A673 (cell line): Measurements from ENCODE around the gene MLIP. TPM values are rescaled to one million over a fixed set of nuclear protein-coding genes. Genes with fewer than 3 reads are reported as not detected.

Source experiments
- BruUV-seq: library from RNA; stranded (reverse); fragments of 400-500 nt; replicated peaks from 2 replicates; lab custom pipeline; 2021; lab: Mats Ljungman, UMichigan
- CTCF ChIA-PET: fragments of 300-600 bp; sonication (Branson Sonifier 250); formaldehyde crosslinking; loops from one replicate; lab custom pipeline; 2022; ENCODE audit warnings: antibody characterized with exemption; lab: Charles Lee
- POLR2A ChIA-PET: fragments of 300-600 bp; sonication (Branson Sonifier 250); formaldehyde crosslinking; loops from one replicate; lab custom pipeline; 2022; ENCODE audit warnings: antibody characterized with exemption; ENCODE audit not compliant: low non-redundant PET; lab: Charles Lee
- DNase-seq: peaks from one replicate; pipeline ENCODE4 v3.0.0-alpha.2; 2015; ENCODE audit warnings: low spot score
- H3K27ac ChIP-seq: fragments of 200-600 bp; sonication (generic); 2 replicates; pipeline ENCODE4 v1.5.1; 2016; ENCODE audit warnings: mixed run types, low read depth, mild to moderate bottlenecking, mixed read lengths, antibody characterized with exemption, low read length; ENCODE audit not compliant: poor library complexity, severe bottlenecking
- H3K27me3 ChIP-seq: fragments of 200-600 bp; sonication (generic); replicated peaks from 2 replicates; pipeline ENCODE4 v1.6.1; 2017; ENCODE audit warnings: mixed run types, low read depth, mild to moderate bottlenecking, mixed read lengths, antibody characterized with exemption, low read length; ENCODE audit not compliant: insufficient read depth, poor library complexity
- H3K36me3 ChIP-seq: fragments of 200-600 bp; sonication (generic); 2 replicates; pipeline ENCODE4 v1.6.1; 2016; ENCODE audit warnings: mixed run types, mild to moderate bottlenecking, mixed read lengths, antibody characterized with exemption, low read length; ENCODE audit not compliant: insufficient read depth, poor library complexity, severe bottlenecking
- H3K4me1 ChIP-seq: fragments of 200-600 bp; sonication (generic); 2 replicates; pipeline ENCODE4 v1.6.1; 2017; ENCODE audit warnings: mixed run types, mild to moderate bottlenecking, mixed read lengths, antibody characterized with exemption, low read length; ENCODE audit not compliant: insufficient read depth, poor library complexity, severe bottlenecking
- H3K4me3 ChIP-seq: fragments of 200-600 bp; sonication (generic); 2 replicates; pipeline ENCODE4 v1.5.1; 2016; ENCODE audit warnings: low read depth, mixed run types, mild to moderate bottlenecking, mixed read lengths, low read length; ENCODE audit not compliant: poor library complexity, severe bottlenecking
- H3K9me3 ChIP-seq: fragments of 200-600 bp; sonication (generic); 2 replicates; pipeline ENCODE4 v1.6.1; 2016; ENCODE audit warnings: mixed run types, low read depth, mild to moderate bottlenecking, mixed read lengths, antibody characterized with exemption, low read length; ENCODE audit not compliant: poor library complexity, severe bottlenecking
- EZH2 ChIP-seq: fragments of 200-600 bp; sonication (generic); IDR thresholded peaks from 2 replicates; pipeline ENCODE4 v1.6.1; 2017; ENCODE audit warnings: borderline replicate concordance, low read depth, mild to moderate bottlenecking, mixed read lengths, antibody characterized with exemption, low read length; ENCODE audit not compliant: poor library complexity, severe bottlenecking
- intact Hi-C: fragments of 100-400 bp; cut with micrococcal nuclease; formaldehyde crosslinking; loops from one replicate; pipeline ENCODE4 v1.10.0; 2022; ENCODE audit not compliant: unreplicated experiment
- total RNA-seq: library from RNA; stranded (reverse); gene quantifications from 2 replicates; pipeline ENCODE4 v1.2.3, GENCODE V29; 2021
- TF ChIP-seq, protein P1 (sequence below): fragments of 300-800, 200-600 bp; sonication (generic); conservative IDR thresholded peaks from 2 replicates; pipeline ENCODE4 v1.5.1; 2017; ENCODE audit warnings: low read depth, mild to moderate bottlenecking, antibody characterized with exemption, low read length, moderate library complexity, mixed read lengths

The MLIP gene
- total RNA-seq, 1 experiment from 2014 or later, result 0.58 TPM

DNA sequence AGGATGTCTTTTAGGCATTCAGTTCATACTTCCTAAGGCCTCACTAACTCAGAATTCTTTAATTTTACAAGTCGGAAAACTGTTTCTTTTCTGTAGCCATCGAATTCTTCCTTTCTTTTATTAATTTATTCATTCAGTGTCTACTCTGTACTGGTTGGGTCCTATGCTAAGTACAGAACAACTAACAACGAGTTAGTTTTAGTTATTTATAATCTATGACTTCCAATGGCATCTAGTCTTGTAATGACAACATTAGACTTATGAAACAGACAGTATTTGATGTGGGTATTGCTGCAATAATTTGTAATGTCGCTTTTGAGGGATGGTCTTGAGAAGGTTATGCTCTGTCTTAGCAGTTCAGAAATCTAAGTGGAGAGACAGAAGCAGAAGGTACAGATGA, 141.7 kb downstream of the MLIP start:
- TF ChIP-seq EZH2, result no peak
- TF ChIP-seq, protein P1, sequence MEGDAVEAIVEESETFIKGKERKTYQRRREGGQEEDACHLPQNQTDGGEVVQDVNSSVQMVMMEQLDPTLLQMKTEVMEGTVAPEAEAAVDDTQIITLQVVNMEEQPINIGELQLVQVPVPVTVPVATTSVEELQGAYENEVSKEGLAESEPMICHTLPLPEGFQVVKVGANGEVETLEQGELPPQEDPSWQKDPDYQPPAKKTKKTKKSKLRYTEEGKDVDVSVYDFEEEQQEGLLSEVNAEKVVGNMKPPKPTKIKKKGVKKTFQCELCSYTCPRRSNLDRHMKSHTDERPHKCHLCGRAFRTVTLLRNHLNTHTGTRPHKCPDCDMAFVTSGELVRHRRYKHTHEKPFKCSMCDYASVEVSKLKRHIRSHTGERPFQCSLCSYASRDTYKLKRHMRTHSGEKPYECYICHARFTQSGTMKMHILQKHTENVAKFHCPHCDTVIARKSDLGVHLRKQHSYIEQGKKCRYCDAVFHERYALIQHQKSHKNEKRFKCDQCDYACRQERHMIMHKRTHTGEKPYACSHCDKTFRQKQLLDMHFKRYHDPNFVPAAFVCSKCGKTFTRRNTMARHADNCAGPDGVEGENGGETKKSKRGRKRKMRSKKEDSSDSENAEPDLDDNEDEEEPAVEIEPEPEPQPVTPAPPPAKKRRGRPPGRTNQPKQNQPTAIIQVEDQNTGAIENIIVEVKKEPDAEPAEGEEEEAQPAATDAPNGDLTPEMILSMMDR, result no peak
- H3K4me1 ChIP-seq, result no peaks in the 10 kb centered on the region
- H3K9me3 ChIP-seq, result no peaks in the 10 kb centered on the region
- no TSS peak for BruUV-seq
- no peaks in the 10 kb centered on the region for H3K36me3 ChIP-seq
- ChIA-PET CTCF (no interaction called here), POLR2A (no interaction called here)
- H3K27ac ChIP-seq, result no peak overlapping the region
- DNase-seq, result no peak
- no peak overlapping the region for H3K4me3 ChIP-seq
- intact Hi-C loops, result no loop called here
- H3K27me3 ChIP-seq, result no peaks in the 10 kb centered on the region

DNA sequence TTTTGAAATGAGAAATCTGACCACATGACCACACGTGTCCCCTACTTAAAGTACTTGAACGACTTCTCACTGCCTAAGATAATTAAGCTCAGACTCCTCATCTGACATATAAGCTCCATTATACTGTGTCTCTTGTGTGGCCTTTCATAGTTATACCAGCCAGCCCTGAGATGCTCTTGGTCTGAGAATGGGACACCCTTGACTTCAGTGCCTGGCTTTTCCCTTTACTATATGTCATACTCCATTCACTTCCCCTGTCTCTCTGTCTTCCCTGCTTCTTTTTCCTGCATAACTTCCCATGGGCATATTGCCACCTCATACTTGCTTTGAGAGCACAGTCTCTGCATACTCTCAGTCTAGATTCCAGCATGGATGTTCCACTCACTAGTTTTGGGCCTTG, 143.6 kb downstream of the MLIP start:
- BruUV-seq, result no TSS peak
- DNase-seq, result no peak
- H3K9me3 ChIP-seq, result no peaks in the 10 kb centered on the region
- H3K27me3 ChIP-seq, result no peaks in the 10 kb centered on the region
- ChIA-PET POLR2A (no interaction called here), CTCF (no interaction called here)
- TF ChIP-seq, protein P1, result no peak
- TF ChIP-seq EZH2, result no peak
- H3K27ac ChIP-seq, result no peak overlapping the region
- intact Hi-C loops, result no loop called here
- no peak overlapping the region for H3K4me3 ChIP-seq
- no peaks in the 10 kb centered on the region for H3K36me3 ChIP-seq
- H3K4me1 ChIP-seq, result no peaks in the 10 kb centered on the region

DNA sequence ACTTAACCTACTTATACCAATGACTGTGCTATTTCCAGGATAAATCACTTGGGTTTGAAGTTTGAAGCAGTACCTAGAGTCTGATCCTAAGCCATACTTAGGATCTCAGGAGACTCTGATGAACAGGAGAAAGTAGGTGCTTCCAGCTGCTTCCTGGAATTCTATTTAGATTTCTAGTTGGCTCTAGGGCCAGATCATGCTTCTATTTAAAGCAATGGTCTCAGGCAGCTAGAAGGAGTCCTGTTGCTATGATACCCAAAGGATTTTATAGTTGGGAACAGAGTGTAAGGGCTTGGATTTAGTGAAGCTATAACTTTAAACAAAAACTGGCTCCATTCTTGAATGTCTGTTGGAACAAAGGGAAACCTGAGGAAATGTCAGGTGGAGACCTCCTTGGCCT, 144.6 kb downstream of the MLIP start:
- Histone ChIP-seq H3K4me3 (no peak overlapping the region), H3K27me3 (no peaks in the 10 kb centered on the region), H3K4me1 (no peaks in the 10 kb centered on the region), H3K9me3 (no peaks in the 10 kb centered on the region), H3K36me3 (no peaks in the 10 kb centered on the region), H3K27ac (no peak overlapping the region)
- CTCF ChIA-PET, result no interaction called here
- BruUV-seq, result no TSS peak
- intact Hi-C loops, result no loop called here
- no peak for DNase-seq
- TF ChIP-seq, protein P1, result no peak
- TF ChIP-seq EZH2, result no peak
- POLR2A ChIA-PET, result no interaction called here
